Activated CD4-positive, alpha-beta memory T cell treated with anti-CD3 and anti-CD28 coated beads, Interleukin-2, amount 10 ng/mL, durations not matched to agents 7 days and 5 days (primary cell): ENCODE results near the gene GDF15. TPM values are rescaled to one million over a fixed set of nuclear protein-coding genes. Genes with fewer than 3 reads are reported as not detected.
"Not testable (repeated sequence)": the region's sequence is repeated elsewhere in the genome, so short reads cannot be mapped to it uniquely, and the experiment has no call there.

Experiments used
- CTCF ChIA-PET: fragments of 350-600 bp; sonication (Branson Sonifier 250); formaldehyde crosslinking; loops from one replicate; lab custom pipeline; 2021; ENCODE audit warnings: antibody characterized with exemption, inconsistent platforms; lab: Charles Lee
- POLR2A ChIA-PET: fragments of 350-600 bp; sonication (Branson Sonifier 250); formaldehyde crosslinking; loops from one replicate; lab custom pipeline; 2021; ENCODE audit warnings: antibody characterized with exemption; lab: Charles Lee
- DNase-seq: peaks from one replicate; pipeline ENCODE4 v3.0.0-alpha.2; 2020
- H3K27ac Mint-ChIP-seq: one replicate; pipeline ENCODE4 v1.8.0; 2021; ENCODE audit warnings: mild to moderate bottlenecking, mixed read lengths
- H3K27me3 Mint-ChIP-seq: one replicate; pipeline ENCODE4 v1.8.0; 2021; ENCODE audit warnings: mixed read lengths
- H3K36me3 Mint-ChIP-seq: one replicate; pipeline ENCODE4 v1.8.0; 2021; ENCODE audit warnings: low read depth, mixed read lengths
- H3K4me1 Mint-ChIP-seq: one replicate; pipeline ENCODE4 v1.8.0; 2021; ENCODE audit warnings: mixed read lengths
- H3K4me3 Mint-ChIP-seq: one replicate; pipeline ENCODE4 v1.8.0; 2021; ENCODE audit warnings: mild to moderate bottlenecking, mixed read lengths
- H3K9me3 Mint-ChIP-seq: one replicate; pipeline ENCODE4 v1.8.0; 2021; ENCODE audit warnings: mixed read lengths
- total RNA-seq, 2 experiments: library from RNA; stranded (reverse); gene quantifications; one replicate each; pipeline ENCODE4 v1.2.3, GENCODE V29; 2021

Gene GDF15
- total RNA-seq, 2 experiments from 2014 or later, result not detected

- ChIA-PET POLR2A (interaction anchor here (1.0 to 1.1 kb wide), 2 partner anchors 15 to 26 kb away, joined by 5 to 6 read pairs; no protein-coding TSS in a partner anchor), CTCF (interaction anchor here (1.0 kb wide), 1 partner anchor 86 kb away, joined by 3 read pairs; no protein-coding TSS in a partner anchor)
- Mint-ChIP-seq H3K27ac (no peak overlapping the region), H3K9me3 (no peaks in the 10 kb centered on the region), H3K27me3 (no peaks in the 10 kb centered on the region), H3K4me3 (no peak overlapping the region), H3K36me3 (peaks cover 26% of the 10 kb centered on the region), H3K4me1 (peaks cover 16% of the 10 kb centered on the region)
- DNase-seq, result no peak
These were observed 19.9 kb upstream of the GDF15 start for GRCh38 chr19:18366021-18366435.

- no peak for DNase-seq
- ChIA-PET CTCF (no interaction called here), POLR2A (no interaction called here)
- Mint-ChIP-seq H3K27ac (no peak overlapping the region), H3K4me1 (peaks cover 21% of the 10 kb centered on the region), H3K36me3 (peaks cover 20% of the 10 kb centered on the region), H3K4me3 (no peak overlapping the region), H3K9me3 (no peaks in the 10 kb centered on the region), H3K27me3 (no peaks in the 10 kb centered on the region)
These were observed 17.3 kb upstream of the GDF15 start for GRCh38 chr19:18368504-18369222.

GRCh38 chr19:18373407-18373891 is 12.5 kb upstream of the GDF15 start:
- H3K27ac Mint-ChIP-seq, result peak overlapping the region; percentile 51
- ChIA-PET CTCF (interaction anchor here (0.6 to 1.0 kb wide), 2 partner anchors 15 to 45 kb away, joined by 4 read pairs; no protein-coding TSS in a partner anchor), POLR2A (no interaction called here)
- no peaks in the 10 kb centered on the region for H3K36me3 Mint-ChIP-seq
- peaks cover 17% of the 10 kb centered on the region for H3K4me1 Mint-ChIP-seq
- DNase-seq, result no peak
- no peak overlapping the region for H3K4me3 Mint-ChIP-seq
- no peaks in the 10 kb centered on the region for H3K27me3 Mint-ChIP-seq
- no peaks in the 10 kb centered on the region for H3K9me3 Mint-ChIP-seq

GRCh38 chr19:18373892-18374629 is 11.9 kb upstream of the GDF15 start:
- Mint-ChIP-seq H3K4me3 (no peak overlapping the region), H3K27me3 (no peaks in the 10 kb centered on the region), H3K4me1 (peaks cover 17% of the 10 kb centered on the region), H3K27ac (peak overlapping the region; percentile 51), H3K9me3 (no peaks in the 10 kb centered on the region), H3K36me3 (no peaks in the 10 kb centered on the region)
- DNase-seq, result peak; percentile 83
- ChIA-PET POLR2A (interaction anchor here (1.1 kb wide), 1 partner anchor 47 kb away, joined by 5 read pairs; no protein-coding TSS in a partner anchor), CTCF (interaction anchor here (0.5 to 1.0 kb wide), 5 partner anchors 14 to 98 kb away, joined by 3 to 4 read pairs (median 3); no protein-coding TSS in a partner anchor)

GRCh38 chr19:18377026-18377425 is 8.9 kb upstream of the GDF15 start:
- Mint-ChIP-seq H3K4me3 (no peak overlapping the region), H3K9me3 (no peaks in the 10 kb centered on the region), H3K27me3 (peaks cover 3% of the 10 kb centered on the region), H3K27ac (no peak overlapping the region), H3K36me3 (no peaks in the 10 kb centered on the region), H3K4me1 (peaks cover 20% of the 10 kb centered on the region)
- ChIA-PET CTCF (interaction anchor here (0.7 to 1.6 kb wide), 3 partner anchors 11 to 38 kb away, joined by 3 to 7 read pairs (median 3); no protein-coding TSS in a partner anchor), POLR2A (no interaction called here)
- no peak for DNase-seq

GRCh38 chr19:18379803-18380747 is 5.9 kb upstream of the GDF15 start:
- POLR2A ChIA-PET, result interaction anchor here (1.1 kb wide), 1 partner anchor 14 kb away, joined by 6 read pairs; no protein-coding TSS in a partner anchor
- Mint-ChIP-seq H3K4me1 (peaks cover 3% of the 10 kb centered on the region), H3K36me3 (no peaks in the 10 kb centered on the region), H3K9me3 (no peaks in the 10 kb centered on the region), H3K4me3 (no peak overlapping the region), H3K27ac (no peak overlapping the region), H3K27me3 (peaks cover 6% of the 10 kb centered on the region)
- CTCF ChIA-PET, result interaction anchor here (0.6 to 2.0 kb wide), 4 partner anchors 9 to 134 kb away, joined by 3 to 12 read pairs (median 4); no protein-coding TSS in a partner anchor
- DNase-seq, result no peak

- H3K27me3 Mint-ChIP-seq, result peaks cover 12% of the 10 kb centered on the region
- DNase-seq, result no peak
- no peaks in the 10 kb centered on the region for H3K9me3 Mint-ChIP-seq
- ChIA-PET POLR2A (interaction anchor here (0.5 to 1.1 kb wide), 2 partner anchors 15 to 174 kb away, joined by 3 to 6 read pairs; no protein-coding TSS in a partner anchor), CTCF (interaction anchor here (0.6 to 2.0 kb wide), 2 partner anchors 8 to 13 kb away, joined by 4 to 12 read pairs; no protein-coding TSS in a partner anchor)
- no peak overlapping the region for H3K27ac Mint-ChIP-seq
- no peaks in the 10 kb centered on the region for H3K36me3 Mint-ChIP-seq
- H3K4me1 Mint-ChIP-seq, result peaks cover 3% of the 10 kb centered on the region
- no peak overlapping the region for H3K4me3 Mint-ChIP-seq
These were observed 5.1 kb upstream of the GDF15 start for GRCh38 chr19:18380843-18381242.

GRCh38 chr19:18383622-18384021 is 2.3 kb upstream of the GDF15 start:
- POLR2A ChIA-PET, H3K4me3 Mint-ChIP-seq, H3K27ac Mint-ChIP-seq, DNase-seq, H3K9me3 Mint-ChIP-seq, H3K36me3 Mint-ChIP-seq: not testable (repeated sequence)
- CTCF ChIA-PET, result interaction anchor here (0.7 to 0.8 kb wide), 2 partner anchors 27 to 55 kb away, joined by 3 read pairs; no protein-coding TSS in a partner anchor
- peaks cover 34% of the 10 kb centered on the region for H3K27me3 Mint-ChIP-seq
- H3K4me1 Mint-ChIP-seq, result peaks cover 17% of the 10 kb centered on the region

GRCh38 chr19:18384775-18385174 is 1.2 kb upstream of the GDF15 start:
- H3K36me3 Mint-ChIP-seq, result no peaks in the 10 kb centered on the region
- H3K27ac Mint-ChIP-seq, result no peak overlapping the region
- no peak for DNase-seq
- H3K4me3 Mint-ChIP-seq, result no peak overlapping the region
- peaks cover 40% of the 10 kb centered on the region for H3K27me3 Mint-ChIP-seq
- no peaks in the 10 kb centered on the region for H3K9me3 Mint-ChIP-seq
- ChIA-PET POLR2A (no interaction called here), CTCF (no interaction called here)
- peaks cover 18% of the 10 kb centered on the region for H3K4me1 Mint-ChIP-seq

- H3K4me1 Mint-ChIP-seq, result peaks cover 15% of the 10 kb centered on the region
- ChIA-PET POLR2A (no interaction called here), CTCF (interaction anchor here (0.7 to 6.5 kb wide), 4 partner anchors 26 to 106 kb away, joined by 3 to 58 read pairs (median 24); partner anchors contain the start of gene JUND)
- H3K9me3 Mint-ChIP-seq, result no peaks in the 10 kb centered on the region
- H3K27me3 Mint-ChIP-seq, result peaks cover 42% of the 10 kb centered on the region
- no peak overlapping the region for H3K27ac Mint-ChIP-seq
- DNase-seq, result no peak
- no peaks in the 10 kb centered on the region for H3K36me3 Mint-ChIP-seq
- no peak overlapping the region for H3K4me3 Mint-ChIP-seq
These were observed 641 bp upstream of the GDF15 start for GRCh38 chr19:18385359-18385674.

GRCh38 chr19:18386543-18387271 is 749 bp downstream of the GDF15 start:
- Mint-ChIP-seq H3K4me3 (no peak overlapping the region), H3K27me3 (peaks cover 50% of the 10 kb centered on the region), H3K36me3 (no peaks in the 10 kb centered on the region), H3K4me1 (peaks cover 15% of the 10 kb centered on the region), H3K27ac (no peak overlapping the region), H3K9me3 (no peaks in the 10 kb centered on the region)
- DNase-seq, result no peak
- POLR2A ChIA-PET, result no interaction called here
- CTCF ChIA-PET, result interaction anchor here (1.6 to 6.5 kb wide), 4 partner anchors 25 to 163 kb away, joined by 6 to 58 read pairs (median 24); partner anchors contain the start of gene JUND
